H1 (cell line): Measurements from ENCODE around the gene ACTC1. TPM values are rescaled to one million over a fixed set of nuclear protein-coding genes. Genes with fewer than 3 reads are reported as not detected.

Source experiments
- CTCF ChIA-PET: fragments of 300-600 bp; sonication (Branson Sonifier 250); formaldehyde crosslinking; loops from one replicate; lab custom pipeline; 2021; ENCODE audit not compliant: partially characterized antibody; lab: Charles Lee
- POLR2A ChIA-PET: fragments of 300-600 bp; sonication (Branson Sonifier 250); formaldehyde crosslinking; loops from one replicate; lab custom pipeline; 2021; ENCODE audit warnings: inconsistent platforms; ENCODE audit not compliant: partially characterized antibody; lab: Charles Lee
- DNase-seq, 2 experiments: peaks; one replicate each; pipeline versions ENCODE4 v3.0.0 to v3.0.0-alpha.2; 2010 to 2022; ENCODE audit warnings: low spot score in 2 of 2, low read depth in 1 of 2, mixed read lengths in 1 of 2
- FAIRE-seq: peaks from 2 replicates; lab custom pipeline; 2011; peaks lifted over from hg19 to GRCh38; lab: Jason Lieb, UNC
- H2AFZ ChIP-seq: 2 replicates; pipeline ENCODE4 v1.8.1; 2012; ENCODE audit warnings: low read length, inconsistent platforms
- H2AK5ac ChIP-seq: 2 replicates; pipeline ENCODE4 v1.6.1; 2013; ENCODE audit warnings: low read depth, low read length
- H2BK120ac ChIP-seq: replicated peaks from 2 replicates; pipeline ENCODE3; 2013; ENCODE audit warnings: low read depth, low read length, inconsistent platforms
- H2BK12ac ChIP-seq: 2 replicates; pipeline ENCODE4 v1.6.1; 2013; ENCODE audit warnings: low read depth, low read length
- H2BK15ac ChIP-seq: 2 replicates; pipeline ENCODE4 v1.6.1; 2013; ENCODE audit warnings: low read length
- H2BK20ac ChIP-seq: 2 replicates; pipeline ENCODE4 v1.6.1; 2013; ENCODE audit warnings: low read length
- H2BK5ac ChIP-seq: 2 replicates; pipeline ENCODE4 v1.6.1; 2013; ENCODE audit warnings: low read depth, low read length
- H3K14ac ChIP-seq: 2 replicates; pipeline ENCODE4 v1.6.1; 2013; ENCODE audit warnings: inconsistent platforms; ENCODE audit not compliant: insufficient read length
- H3K18ac ChIP-seq: 2 replicates; pipeline ENCODE4 v1.6.1; 2013; ENCODE audit warnings: low read length; ENCODE audit errors: extremely low read depth
- H3K23ac ChIP-seq: 2 replicates; pipeline ENCODE4 v1.6.1; 2013; ENCODE audit warnings: inconsistent platforms; ENCODE audit not compliant: insufficient read length
- H3K23me2 ChIP-seq: 2 replicates; pipeline ENCODE4 v1.6.1; 2013; ENCODE audit warnings: low read depth, low read length
- H3K27ac ChIP-seq: 2 replicates; pipeline ENCODE4 v1.6.1; 2011; ENCODE audit warnings: low read depth, low read length, inconsistent platforms
- H3K27me3 ChIP-seq, 4 experiments: replicated peaks in 1 of 4; 1 replicate in 1 of 4; 2 replicates in 3 of 4; pipeline versions ENCODE4 v1.6.1 to v1.8.1; 2011 to 2013; ENCODE audit warnings: low read length in 3 of 4, mild to moderate bottlenecking in 3 of 4, inconsistent platforms in 2 of 4, mixed read lengths in 2 of 4, moderate library complexity in 1 of 4; ENCODE audit not compliant: control insufficient read depth in 3 of 4, insufficient read depth in 3 of 4; ENCODE audit errors: extremely low read depth in 1 of 4
- H3K36me3 ChIP-seq, 4 experiments: 2 replicates each; pipeline versions ENCODE4 v1.6.1 to v1.8.1; 2011 to 2013; ENCODE audit warnings: mild to moderate bottlenecking in 4 of 4, low read length in 3 of 4, moderate library complexity in 2 of 4, control low read depth in 1 of 4, inconsistent platforms in 1 of 4; ENCODE audit not compliant: insufficient read depth in 4 of 4, control insufficient read depth in 2 of 4
- H3K4ac ChIP-seq: replicated peaks from 2 replicates; pipeline ENCODE3; 2013; ENCODE audit warnings: low read length, low read depth, mixed read lengths, inconsistent platforms; ENCODE audit not compliant: insufficient read length
- H3K4me1 ChIP-seq, 4 experiments: replicated peaks in 1 of 4; 1 replicate in 1 of 4; 2 replicates in 3 of 4; pipeline versions ENCODE4 v1.6.1 to v1.8.1; 2011 to 2013; ENCODE audit warnings: low read length in 3 of 4, inconsistent platforms in 2 of 4, mixed read lengths in 1 of 4; ENCODE audit not compliant: insufficient read depth in 4 of 4, control insufficient read depth in 3 of 4
- H3K4me2 ChIP-seq, 2 experiments: 2 replicates each; pipeline versions ENCODE4 v1.6.1 to v1.8.1; 2011 to 2013; ENCODE audit warnings: low read depth in 2 of 2, low read length in 2 of 2, control low read depth in 1 of 2, inconsistent platforms in 1 of 2, mild to moderate bottlenecking in 1 of 2; ENCODE audit not compliant: insufficient read depth in 1 of 2
- H3K4me3 ChIP-seq, 4 experiments: fragments of 200-600, 300-600 bp in 1 of 4; sonication (generic), shearing (Covaris generic), sonication (Bioruptor Twin) in 1 of 4; 2 replicates each; pipeline versions ENCODE4 v1.5.1 to v1.8.1; 2011 to 2016; ENCODE audit warnings: low read length in 4 of 4, low read depth in 3 of 4, control low read depth in 2 of 4, inconsistent platforms in 2 of 4, mild to moderate bottlenecking in 2 of 4, mixed read lengths in 1 of 4, moderate library complexity in 1 of 4; ENCODE audit not compliant: insufficient read depth in 2 of 4; ENCODE audit errors: extremely low read depth in 1 of 4
- H3K56ac ChIP-seq: replicated peaks from 2 replicates; pipeline ENCODE3; 2013; ENCODE audit warnings: low read depth, mild to moderate bottlenecking, mixed read lengths, low read length, inconsistent platforms; ENCODE audit not compliant: insufficient read length
- H3K79me1 ChIP-seq: 2 replicates; pipeline ENCODE4 v1.6.1; 2013; ENCODE audit warnings: low read depth, low read length, control low read depth
- H3K79me2 ChIP-seq, 2 experiments: 2 replicates each; pipeline versions ENCODE4 v1.6.1 to v1.8.1; 2012 to 2013; ENCODE audit warnings: low read length in 2 of 2, mild to moderate bottlenecking in 2 of 2, inconsistent platforms in 1 of 2; ENCODE audit not compliant: insufficient read depth in 2 of 2, control insufficient read depth in 1 of 2
- H3K9ac ChIP-seq, 4 experiments: replicated peaks in 1 of 4; 1 replicate in 1 of 4; 2 replicates in 3 of 4; pipeline versions ENCODE4 v1.6.1 to v1.8.1; 2011 to 2013; ENCODE audit warnings: low read depth in 3 of 4, low read length in 3 of 4, control low read depth in 2 of 4, mild to moderate bottlenecking in 2 of 4, moderate library complexity in 2 of 4, inconsistent platforms in 1 of 4; ENCODE audit errors: extremely low read depth in 1 of 4
- H3K9me3 ChIP-seq, 2 experiments: 2 replicates each; pipeline versions ENCODE4 v1.6.1 to v1.8.1; 2012 to 2013; ENCODE audit warnings: mild to moderate bottlenecking in 2 of 2, moderate library complexity in 2 of 2, control low read depth in 1 of 2, inconsistent platforms in 1 of 2, low read depth in 1 of 2, low read length in 1 of 2, mixed read lengths in 1 of 2; ENCODE audit not compliant: insufficient read depth in 2 of 2
- H4K20me1 ChIP-seq, 2 experiments: replicated peaks in 1 of 2; 2 replicates each; pipeline versions ENCODE3 to v1.8.1; 2011 to 2013; ENCODE audit warnings: inconsistent platforms in 2 of 2, low read length in 2 of 2, mild to moderate bottlenecking in 1 of 2; ENCODE audit not compliant: insufficient read depth in 2 of 2, control insufficient read depth in 1 of 2
- H4K5ac ChIP-seq: 2 replicates; pipeline ENCODE4 v1.6.1; 2013; ENCODE audit warnings: low read length, low read depth, mixed read lengths, inconsistent platforms; ENCODE audit not compliant: insufficient read length
- H4K8ac ChIP-seq: 2 replicates; pipeline ENCODE4 v1.8.0; 2013; ENCODE audit warnings: mild to moderate bottlenecking, moderate library complexity, low read length, inconsistent platforms; ENCODE audit not compliant: insufficient read depth; ENCODE audit errors: extremely low read depth
- H4K91ac ChIP-seq: replicated peaks from 2 replicates; pipeline ENCODE3; 2013; ENCODE audit warnings: low read length, mixed read lengths, inconsistent platforms; ENCODE audit not compliant: insufficient read length
- ATF2 ChIP-seq: IDR thresholded peaks from 2 replicates; pipeline ENCODE4 v1.6.1; 2012; ENCODE audit warnings: low read length, inconsistent platforms
- BRCA1 ChIP-seq: IDR thresholded peaks from 2 replicates; pipeline ENCODE4 v1.6.1; 2012; ENCODE audit warnings: low read depth, low read length, improper control_type of control experiment
- CEBPB ChIP-seq: IDR thresholded peaks from 2 replicates; pipeline ENCODE4 v1.6.1; 2012; ENCODE audit warnings: low read depth, low read length
- CHD1 ChIP-seq: IDR thresholded peaks from 2 replicates; pipeline ENCODE4 v1.6.1; 2012; ENCODE audit warnings: low read depth, low read length, improper control_type of control experiment
- CHD2 ChIP-seq: IDR thresholded peaks from 2 replicates; pipeline ENCODE4 v1.6.1; 2012; ENCODE audit warnings: low read length, improper control_type of control experiment
- FOSL1 ChIP-seq: IDR thresholded peaks from 2 replicates; pipeline ENCODE4 v1.6.1; 2011; ENCODE audit warnings: mild to moderate bottlenecking, low read depth, low read length, moderate library complexity; ENCODE audit not compliant: insufficient read depth
- GABPA ChIP-seq: IDR thresholded peaks from 2 replicates; pipeline ENCODE4 v1.6.1; 2011; ENCODE audit warnings: mild to moderate bottlenecking, low read length, moderate library complexity, borderline replicate concordance; ENCODE audit not compliant: insufficient read depth
- GTF2F1 ChIP-seq: IDR thresholded peaks from 2 replicates; pipeline ENCODE4 v1.6.1; 2012; ENCODE audit warnings: low read depth, low read length, improper control_type of control experiment, borderline replicate concordance
- HDAC2 ChIP-seq, 2 experiments: fragments of 300-600 bp in 1 of 2; sonication (generic) in 1 of 2; IDR thresholded peaks; 2 replicates each; pipeline ENCODE4 v1.6.1; 2011 to 2012; ENCODE audit warnings: low read depth in 2 of 2, low read length in 2 of 2, mild to moderate bottlenecking in 2 of 2, moderate library complexity in 2 of 2, borderline replicate concordance in 1 of 2, inconsistent platforms in 1 of 2
- KDM1A ChIP-seq: fragments of 200-600, 300-600 bp; sonication (generic); IDR thresholded peaks from 2 replicates; pipeline ENCODE4 v1.7.1; 2016; ENCODE audit warnings: mild to moderate bottlenecking, low read length, borderline replicate concordance
- MAFK ChIP-seq: IDR thresholded peaks from 2 replicates; pipeline ENCODE4 v1.6.1; 2012; ENCODE audit warnings: low read depth, mild to moderate bottlenecking, improper control_type of control experiment, low read length
- POU5F1 ChIP-seq: IDR thresholded peaks from 2 replicates; pipeline ENCODE4 v1.6.1; 2011; ENCODE audit warnings: low read depth, mild to moderate bottlenecking, low read length, moderate library complexity
- TBP ChIP-seq: IDR thresholded peaks from 2 replicates; pipeline ENCODE4 v1.6.1; 2011; ENCODE audit warnings: low read depth, low read length, improper control_type of control experiment
- YY1 ChIP-seq: IDR thresholded peaks from 2 replicates; pipeline ENCODE4 v1.6.1; 2011; ENCODE audit warnings: low read depth, mild to moderate bottlenecking, low read length
- WGBS, 2 experiments: shearing (Covaris generic) in 1 of 2; methylation state at CpG; one replicate each; pipeline versions ENCODE4 v1.1.6 to v1.1.7; 2013 to 2015; ENCODE audit warnings: low lambda C conversion rate in 2 of 2, mixed read lengths in 2 of 2, inconsistent platforms in 1 of 2, low coverage in 1 of 2, missing lambda C conversion rate in 1 of 2; ENCODE audit not compliant: insufficient replicate concordance in 2 of 2, insufficient coverage in 1 of 2, insufficient read length in 1 of 2; ENCODE audit errors: extremely low coverage in 1 of 2, missing lambda C conversion rate in 1 of 2; 5-methylcytosine and 5-hydroxymethylcytosine counted together
- polyA plus RNA-seq, 7 experiments: library from polyadenylated mRNA; depleted of rRNA in 3 of 7; stranded (reverse) in 5 of 7; unstranded in 2 of 7; fragments of >200 nt in 5 of 7; fragments of 200-250 nt in 2 of 7; gene quantifications; 1 replicate in 5 of 7; 2 replicates in 1 of 7; 4 replicates in 1 of 7; pipeline versions ENCODE4 v1.2.1 to v1.2.3, GENCODE V29; 2011 to 2013; ENCODE audit warnings: missing spikeins in 2 of 7, mixed read lengths in 2 of 7
- total RNA-seq: library from RNA; stranded (reverse); fragmentation: NEBNext Ultra II Directional; extraction: Animal tissue kit (Norgen Biotek cat#: 25700); gene quantifications from 2 replicates; pipeline ENCODE4 v1.2.1, GENCODE V29; 2021

The ACTC1 gene
- total and polyA plus RNA-seq, 2 of the 8 experiments (the other 6 are each of a cell fraction or from before 2014, with no cell fraction given), result 37.6 to 90.0 TPM

GRCh38 chr15:34815836-34816235 lies 20.5 kb upstream of the ACTC1 start:
- no peaks in the 10 kb centered on the region for H3K36me3 ChIP-seq
- no peak overlapping the region for H2BK12ac ChIP-seq
- POLR2A ChIA-PET, result no interaction called here
- H3K9me3 ChIP-seq, result no peaks in the 10 kb centered on the region
- H3K56ac ChIP-seq, result no peak overlapping the region
- no peak overlapping the region for H2BK120ac ChIP-seq
- H3K18ac ChIP-seq, result no peak overlapping the region
- no peak overlapping the region for H4K8ac ChIP-seq
- WGBS, 2 experiments, result 81% methylated on average over 1 of the region's 1 CpG; no CpG with 5 or more reads in 1 of the 2 experiments
- no peak overlapping the region for H3K23ac ChIP-seq
- H3K14ac ChIP-seq, result no peak overlapping the region
- no peak overlapping the region for H2AK5ac ChIP-seq
- H2BK5ac ChIP-seq, result no peak overlapping the region
- no peak overlapping the region for H3K4ac ChIP-seq
- no peak overlapping the region for H3K27ac ChIP-seq
- H3K4me1 ChIP-seq, result no peaks in the 10 kb centered on the region
- H2BK15ac ChIP-seq, result no peak overlapping the region
- no peak overlapping the region for H2AFZ ChIP-seq
- H3K79me1 ChIP-seq, result no peaks in the 10 kb centered on the region
- no peaks in the 10 kb centered on the region for H3K79me2 ChIP-seq
- DNase-seq, result no peak
- H2BK20ac ChIP-seq, result no peak overlapping the region
- no peak overlapping the region for H3K4me3 ChIP-seq
- H4K91ac ChIP-seq, result no peak overlapping the region
- H3K27me3 ChIP-seq, result no peaks in the 10 kb centered on the region
- H3K23me2 ChIP-seq, result no peaks in the 10 kb centered on the region; the same call in 1 of the 2 replicates
- CTCF ChIA-PET, result no interaction called here
- no peak for FAIRE-seq
- H3K4me2 ChIP-seq, result no peak overlapping the region
- H4K20me1 ChIP-seq, result no peaks in the 10 kb centered on the region
- H4K5ac ChIP-seq, result no peak overlapping the region
- H3K9ac ChIP-seq, result no peak overlapping the region
- TF ChIP-seq YY1 (no peak), CEBPB (no peak), MAFK (no peak), ATF2 (no peak), HDAC2 (IDR thresholded peaks at IDR 0.05; ENCODE audit: borderline replicate concordance in 1 of 2, low read depth in 2 of 2, low read length in 2 of 2) (no peak), CHD1 (no peak), FOSL1 (no peak), GTF2F1 (no peak), CHD2 (no peak), TBP (no peak), GABPA (no peak), KDM1A (no peak), BRCA1 (no peak), POU5F1 (no peak)
